SK-N-SH treated with all-trans-retinoic acid at 6 μM for 48 hours (cell line): ENCODE data around the gene CHST11.

Experiments used
- OSR1 ChIP-seq: fragments of 250-450 bp; sonication (Bioruptor Pico); IDR thresholded peaks from 2 replicates; pipeline ENCODE4 v1.8.0; 2022; ENCODE audit warnings: moderate library complexity, mild to moderate bottlenecking, inconsistent platforms
- RARB ChIP-seq: fragments of 250-450 bp; sonication (Bioruptor Pico); IDR thresholded peaks from 2 replicates; pipeline ENCODE4 v1.8.0; 2021; ENCODE audit warnings: mild to moderate bottlenecking, moderate library complexity
- SNAI2 ChIP-seq: fragments of 250-450 bp; sonication (Bioruptor Pico); IDR thresholded peaks from 2 replicates; pipeline ENCODE4 v1.5.0; 2020; ENCODE audit warnings: mild to moderate bottlenecking, moderate library complexity
- TCF4 ChIP-seq: fragments of 250-450 bp; sonication (Bioruptor Pico); IDR thresholded peaks from 2 replicates; pipeline ENCODE4 v1.8.0; 2021; ENCODE audit warnings: mild to moderate bottlenecking, moderate library complexity, borderline replicate concordance
- ZFP3 ChIP-seq: fragments of 250-450 bp; sonication (Bioruptor Pico); IDR thresholded peaks from 2 replicates; pipeline ENCODE4 v1.5.0; 2020; ENCODE audit warnings: mild to moderate bottlenecking, moderate library complexity
- ZFP30 ChIP-seq: fragments of 450-650 bp; formaldehyde crosslinking; IDR thresholded peaks from 2 replicates; pipeline ENCODE4 v1.5.0; 2022; ENCODE audit warnings: mild to moderate bottlenecking, moderate library complexity
- ZNF8 ChIP-seq: fragments of 450-650 bp; formaldehyde crosslinking; IDR thresholded peaks from 2 replicates; pipeline ENCODE4 v1.5.0; 2020; ENCODE audit warnings: mild to moderate bottlenecking, moderate library complexity
- TF ChIP-seq, protein P1 (sequence below): fragments of 250-450 bp; sonication (Bioruptor Pico); IDR thresholded peaks from 2 replicates; pipeline ENCODE4 v1.5.1; 2020; ENCODE audit warnings: low read depth, mild to moderate bottlenecking, moderate library complexity
- TF ChIP-seq, protein P2 (sequence below): fragments of 250-450 bp; sonication (Bioruptor Pico); IDR thresholded peaks from 2 replicates; pipeline ENCODE4 v1.8.0; 2021; ENCODE audit warnings: low read depth, mild to moderate bottlenecking, moderate library complexity, borderline replicate concordance
- TF ChIP-seq, protein P3 (sequence below): fragments of 250-450 bp; sonication (Bioruptor Pico); IDR thresholded peaks from 2 replicates; pipeline ENCODE4 v1.8.0; 2020; ENCODE audit warnings: mild to moderate bottlenecking, moderate library complexity, borderline replicate concordance

DNA sequence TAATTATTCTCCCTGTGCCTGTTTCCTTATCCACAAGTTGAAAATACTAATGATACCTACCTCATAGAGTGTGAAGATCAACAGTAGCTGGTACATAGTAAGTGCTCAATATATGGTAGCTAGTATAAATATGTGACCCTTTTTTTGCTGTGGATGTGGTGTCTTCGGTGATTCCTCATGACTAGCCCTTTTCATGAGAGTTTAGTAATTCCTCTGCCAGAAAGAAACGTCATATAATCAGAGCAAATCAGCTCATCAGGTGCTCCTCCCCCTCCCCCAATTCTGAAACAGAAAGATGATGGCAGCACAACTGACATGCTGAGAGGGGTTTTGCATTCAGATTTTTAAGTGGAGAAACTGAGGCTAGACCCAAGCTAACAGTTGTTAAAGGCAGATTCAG lies 290.6 kb downstream of the CHST11 start:
- TF ChIP-seq RARB (CRISPR knock-in tag) (no peak), ZFP3 (CRISPR knock-in tag) (no peak), SNAI2 (CRISPR knock-in tag) (no peak), ZNF8 (CRISPR knock-in tag) (no peak), TCF4 (CRISPR knock-in tag) (no peak), OSR1 (CRISPR knock-in tag) (no peak), ZFP30 (no peak)
- TF ChIP-seq, protein P1, sequence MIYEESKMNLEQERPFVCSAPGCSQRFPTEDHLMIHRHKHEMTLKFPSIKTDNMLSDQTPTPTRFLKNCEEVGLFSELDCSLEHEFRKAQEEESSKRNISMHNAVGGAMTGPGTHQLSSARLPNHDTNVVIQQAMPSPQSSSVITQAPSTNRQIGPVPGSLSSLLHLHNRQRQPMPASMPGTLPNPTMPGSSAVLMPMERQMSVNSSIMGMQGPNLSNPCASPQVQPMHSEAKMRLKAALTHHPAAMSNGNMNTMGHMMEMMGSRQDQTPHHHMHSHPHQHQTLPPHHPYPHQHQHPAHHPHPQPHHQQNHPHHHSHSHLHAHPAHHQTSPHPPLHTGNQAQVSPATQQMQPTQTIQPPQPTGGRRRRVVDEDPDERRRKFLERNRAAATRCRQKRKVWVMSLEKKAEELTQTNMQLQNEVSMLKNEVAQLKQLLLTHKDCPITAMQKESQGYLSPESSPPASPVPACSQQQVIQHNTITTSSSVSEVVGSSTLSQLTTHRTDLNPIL (CRISPR knock-in tag) = no peak
- TF ChIP-seq, protein P2, sequence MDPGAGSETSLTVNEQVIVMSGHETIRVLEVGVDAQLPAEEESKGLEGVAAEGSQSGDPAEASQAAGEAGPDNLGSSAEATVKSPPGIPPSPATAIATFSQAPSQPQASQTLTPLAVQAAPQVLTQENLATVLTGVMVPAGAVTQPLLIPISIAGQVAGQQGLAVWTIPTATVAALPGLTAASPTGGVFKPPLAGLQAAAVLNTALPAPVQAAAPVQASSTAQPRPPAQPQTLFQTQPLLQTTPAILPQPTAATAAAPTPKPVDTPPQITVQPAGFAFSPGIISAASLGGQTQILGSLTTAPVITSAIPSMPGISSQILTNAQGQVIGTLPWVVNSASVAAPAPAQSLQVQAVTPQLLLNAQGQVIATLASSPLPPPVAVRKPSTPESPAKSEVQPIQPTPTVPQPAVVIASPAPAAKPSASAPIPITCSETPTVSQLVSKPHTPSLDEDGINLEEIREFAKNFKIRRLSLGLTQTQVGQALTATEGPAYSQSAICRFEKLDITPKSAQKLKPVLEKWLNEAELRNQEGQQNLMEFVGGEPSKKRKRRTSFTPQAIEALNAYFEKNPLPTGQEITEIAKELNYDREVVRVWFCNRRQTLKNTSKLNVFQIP = no peak
- TF ChIP-seq, protein P3, sequence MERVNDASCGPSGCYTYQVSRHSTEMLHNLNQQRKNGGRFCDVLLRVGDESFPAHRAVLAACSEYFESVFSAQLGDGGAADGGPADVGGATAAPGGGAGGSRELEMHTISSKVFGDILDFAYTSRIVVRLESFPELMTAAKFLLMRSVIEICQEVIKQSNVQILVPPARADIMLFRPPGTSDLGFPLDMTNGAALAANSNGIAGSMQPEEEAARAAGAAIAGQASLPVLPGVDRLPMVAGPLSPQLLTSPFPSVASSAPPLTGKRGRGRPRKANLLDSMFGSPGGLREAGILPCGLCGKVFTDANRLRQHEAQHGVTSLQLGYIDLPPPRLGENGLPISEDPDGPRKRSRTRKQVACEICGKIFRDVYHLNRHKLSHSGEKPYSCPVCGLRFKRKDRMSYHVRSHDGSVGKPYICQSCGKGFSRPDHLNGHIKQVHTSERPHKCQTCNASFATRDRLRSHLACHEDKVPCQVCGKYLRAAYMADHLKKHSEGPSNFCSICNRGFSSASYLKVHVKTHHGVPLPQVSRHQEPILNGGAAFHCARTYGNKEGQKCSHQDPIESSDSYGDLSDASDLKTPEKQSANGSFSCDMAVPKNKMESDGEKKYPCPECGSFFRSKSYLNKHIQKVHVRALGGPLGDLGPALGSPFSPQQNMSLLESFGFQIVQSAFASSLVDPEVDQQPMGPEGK (CRISPR knock-in tag) = no peak
